GM12873 (cell line): Measurements from ENCODE around the gene PRUNE2.

Experiments used
- TF ChIP-seq, protein P1 (sequence below): IDR thresholded peaks from 2 replicates; pipeline ENCODE4 v1.5.1; 2012; ENCODE audit warnings: low read depth, mild to moderate bottlenecking, moderate library complexity, low read length, control low read depth; ENCODE audit not compliant: insufficient read depth; ENCODE audit errors: missing control alignments

Gene PRUNE2

DNA sequence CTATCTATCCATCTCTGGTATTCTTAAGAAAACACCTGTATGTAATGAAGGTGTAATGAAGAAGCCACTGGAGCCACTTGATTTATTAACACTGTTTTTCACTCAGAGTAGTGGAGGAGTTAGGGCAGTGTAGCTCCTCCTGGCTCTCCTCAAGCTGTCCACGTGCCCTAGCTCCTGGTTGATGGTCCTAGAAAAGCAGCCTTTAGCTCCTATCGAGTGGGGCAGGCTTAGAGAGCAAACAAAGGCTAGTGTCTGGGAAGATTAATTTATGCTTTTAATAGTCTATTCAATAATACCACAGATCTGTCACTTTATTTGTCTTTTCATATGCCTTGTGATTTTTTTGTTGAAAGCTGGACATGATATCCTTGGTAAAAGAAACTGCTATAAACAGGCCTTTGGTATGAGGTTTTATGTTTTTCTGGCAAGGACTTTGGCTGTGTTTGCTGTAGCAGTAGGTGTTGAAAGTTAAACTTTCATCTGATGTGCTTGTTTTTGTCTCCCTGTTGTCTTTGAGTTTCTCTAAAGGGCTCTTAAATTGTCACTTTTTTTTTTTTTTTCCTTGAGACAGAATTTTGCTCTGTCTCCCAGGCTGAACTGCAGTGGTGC, 305.8 kb downstream of the PRUNE2 start:
- TF ChIP-seq, protein P1, sequence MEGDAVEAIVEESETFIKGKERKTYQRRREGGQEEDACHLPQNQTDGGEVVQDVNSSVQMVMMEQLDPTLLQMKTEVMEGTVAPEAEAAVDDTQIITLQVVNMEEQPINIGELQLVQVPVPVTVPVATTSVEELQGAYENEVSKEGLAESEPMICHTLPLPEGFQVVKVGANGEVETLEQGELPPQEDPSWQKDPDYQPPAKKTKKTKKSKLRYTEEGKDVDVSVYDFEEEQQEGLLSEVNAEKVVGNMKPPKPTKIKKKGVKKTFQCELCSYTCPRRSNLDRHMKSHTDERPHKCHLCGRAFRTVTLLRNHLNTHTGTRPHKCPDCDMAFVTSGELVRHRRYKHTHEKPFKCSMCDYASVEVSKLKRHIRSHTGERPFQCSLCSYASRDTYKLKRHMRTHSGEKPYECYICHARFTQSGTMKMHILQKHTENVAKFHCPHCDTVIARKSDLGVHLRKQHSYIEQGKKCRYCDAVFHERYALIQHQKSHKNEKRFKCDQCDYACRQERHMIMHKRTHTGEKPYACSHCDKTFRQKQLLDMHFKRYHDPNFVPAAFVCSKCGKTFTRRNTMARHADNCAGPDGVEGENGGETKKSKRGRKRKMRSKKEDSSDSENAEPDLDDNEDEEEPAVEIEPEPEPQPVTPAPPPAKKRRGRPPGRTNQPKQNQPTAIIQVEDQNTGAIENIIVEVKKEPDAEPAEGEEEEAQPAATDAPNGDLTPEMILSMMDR: no peak

DNA sequence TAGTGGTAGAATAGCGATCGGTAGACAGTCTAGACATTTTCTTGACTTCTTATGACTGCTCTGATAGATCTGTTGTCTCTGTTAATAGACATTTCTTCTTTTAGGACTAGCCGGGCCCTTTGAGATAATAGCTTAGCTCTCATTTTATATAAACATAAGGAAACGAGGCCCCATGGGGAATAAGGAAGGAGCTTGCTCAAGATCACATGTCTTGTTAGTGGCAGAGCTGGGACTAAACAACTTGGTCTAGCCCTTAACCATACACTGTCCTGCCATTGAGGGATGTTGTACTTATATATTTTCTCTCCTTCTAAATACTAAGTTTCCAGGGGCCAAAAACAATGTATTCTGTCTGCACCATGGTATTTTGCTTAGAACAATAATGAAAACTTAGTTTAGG, 306.9 kb downstream of the PRUNE2 start:
- TF ChIP-seq, protein P1: no peak

DNA sequence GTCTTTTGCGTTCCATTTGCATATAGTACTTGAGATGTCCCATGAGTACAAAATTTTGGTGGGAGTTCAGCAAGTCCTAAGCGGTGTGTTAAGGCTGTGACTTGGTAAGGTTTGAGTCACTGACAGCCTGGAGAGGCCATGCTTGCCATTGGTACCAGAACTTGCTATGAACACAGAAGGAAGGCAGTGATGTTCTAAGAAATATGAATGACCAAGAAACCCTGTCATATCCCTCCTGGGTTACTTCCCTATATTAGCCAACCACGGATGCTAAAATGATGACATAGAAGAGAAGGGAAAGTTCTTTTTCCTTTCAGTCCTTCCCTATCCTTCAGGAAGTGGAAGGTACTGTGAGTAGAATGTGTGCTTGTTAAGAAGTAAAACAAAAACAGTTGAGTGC, 310.3 kb downstream of the PRUNE2 start:
- TF ChIP-seq, protein P1: no peak

DNA sequence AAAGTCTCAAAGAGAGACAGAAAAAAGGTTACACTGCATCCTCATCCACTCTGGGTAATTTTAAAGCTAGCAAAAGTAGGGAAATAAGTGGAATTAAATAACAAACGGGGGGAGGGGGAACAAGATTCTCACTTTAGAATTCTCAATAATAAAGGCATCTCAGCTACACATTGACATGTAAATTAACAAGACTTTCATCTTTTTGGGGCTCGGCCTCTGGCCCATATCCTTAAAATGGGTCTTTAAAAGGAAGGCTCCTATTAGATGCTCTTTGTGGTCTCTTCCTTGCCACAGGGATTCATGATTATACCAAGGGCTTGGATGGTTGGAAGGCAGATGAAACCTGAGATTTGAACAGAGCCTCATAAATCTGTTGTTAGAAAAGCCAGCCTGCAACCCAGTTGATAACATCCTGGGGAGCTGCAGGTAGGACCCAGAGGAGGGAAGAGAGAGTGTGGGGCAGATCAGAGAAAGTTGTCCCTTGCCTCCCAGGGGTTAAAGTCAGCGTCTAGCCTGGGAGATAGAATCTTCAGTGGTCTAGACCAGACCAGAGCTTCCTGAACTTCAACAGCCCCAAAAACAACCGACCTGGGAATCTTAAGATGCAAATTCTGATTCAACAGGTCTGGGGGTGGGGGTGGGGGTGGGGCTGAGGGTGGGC, 311.0 kb downstream of the PRUNE2 start:
- TF ChIP-seq, protein P1: no peak

DNA sequence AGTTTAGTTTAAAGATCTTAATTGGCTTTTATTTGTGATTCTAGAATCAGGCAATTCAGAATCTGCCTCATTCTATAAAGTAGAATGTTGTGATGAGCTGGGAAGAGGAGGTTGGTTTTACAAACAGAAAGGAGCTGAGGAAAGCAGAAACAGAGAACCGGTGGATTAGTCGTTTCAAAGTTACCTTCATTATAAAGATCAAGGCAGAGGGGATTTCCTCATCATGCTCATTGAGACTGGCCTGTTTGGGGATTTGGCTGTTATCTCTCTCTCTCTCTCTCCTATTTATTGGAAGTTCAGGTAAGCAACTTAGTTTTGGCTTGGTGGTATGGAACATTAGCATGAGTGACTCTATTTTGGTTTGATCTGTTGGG, 313.0 kb downstream of the PRUNE2 start:
- TF ChIP-seq, protein P1: no peak

DNA sequence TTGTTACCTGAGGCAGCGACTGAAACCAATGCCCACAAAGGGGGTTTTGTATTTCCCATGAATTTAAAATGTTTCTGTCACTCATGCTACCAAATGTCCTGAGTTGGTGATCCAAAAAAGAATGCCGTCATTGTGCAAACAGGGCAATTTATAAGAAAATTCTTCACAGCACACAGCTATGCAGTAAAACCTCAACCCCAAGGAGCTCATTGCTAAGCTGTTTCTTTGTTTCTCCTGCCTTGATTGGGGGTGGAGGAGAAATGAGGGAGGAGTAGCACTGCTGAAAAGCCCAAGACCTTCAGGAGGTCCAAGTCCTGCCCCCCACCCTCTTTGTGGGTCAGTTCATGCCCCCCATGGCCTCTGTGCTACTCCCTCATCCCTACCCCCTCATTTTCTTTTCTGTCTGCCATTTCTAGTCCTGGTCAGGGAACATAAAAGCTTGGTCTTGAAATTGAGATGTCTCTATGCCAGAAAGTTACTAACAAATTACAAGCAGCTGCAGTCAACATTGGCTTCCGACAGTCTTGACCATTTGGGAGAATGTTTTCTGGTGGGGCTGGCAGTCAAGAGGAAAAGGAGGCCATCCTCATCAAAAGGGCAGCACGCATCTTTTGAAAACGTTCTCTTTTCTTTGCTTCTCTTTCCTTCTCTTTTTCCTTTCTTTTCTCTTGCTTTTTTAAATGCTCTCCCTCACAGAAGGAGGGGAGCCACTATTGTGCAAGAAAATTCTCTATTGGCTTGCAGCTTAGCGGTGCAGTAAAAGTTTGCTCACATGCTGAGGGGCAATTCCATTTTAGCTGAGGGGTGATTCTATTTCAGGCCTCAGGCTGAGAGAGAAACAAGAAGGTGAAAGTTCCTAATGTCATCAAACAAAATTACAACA, 313.6 kb downstream of the PRUNE2 start:
- TF ChIP-seq, protein P1: no peak
